Cerebellar nuclear complex (tissue), 1 donor: Measurements from ENCODE around the gene FRK.
A peak's percentile ranks its signal among the peaks of the same experiment; 100 is the strongest.
"Not testable (repeated sequence)": the region's sequence is repeated elsewhere in the genome, so short reads cannot be mapped to it uniquely, and the experiment has no call there.

Experiments used
- DNase-seq, 2 experiments: peaks; one replicate each; lab custom pipeline; 2025; lab: John Stamatoyannopoulos, UW

FRK gene

GRCh38 chr6:116060572-116061283 lies at the start of gene FRK:
Gene FRK (minus strand): TSS chr6:116060891. CDS start chr6:116060311, 580 bp downstream.
- DNase-seq, result no peak

- no peak for DNase-seq
These were observed 48.1 kb upstream of the FRK start for GRCh38 chr6:116108836-116109235.

GRCh38 chr6:116106146-116106545 lies 45.5 kb upstream of the FRK start:
- DNase-seq, result no peak

- no peak for DNase-seq
These were observed 44.6 kb upstream of the FRK start for GRCh38 chr6:116105247-116105646.

GRCh38 chr6:116104636-116105035 lies 43.9 kb upstream of the FRK start:
- no peak for DNase-seq

GRCh38 chr6:116102873-116103272 lies 42.2 kb upstream of the FRK start:
- DNase-seq, result no peak

GRCh38 chr6:116101790-116102189 lies 41.1 kb upstream of the FRK start:
- DNase-seq, result no peak

GRCh38 chr6:116101302-116101718 lies 40.6 kb upstream of the FRK start:
- no peak for DNase-seq

- DNase-seq, result peak; percentile 11 to 50
These were observed 40.0 kb upstream of the FRK start, which contains the start of gene NT5DC1 for GRCh38 chr6:116100419-116101301. Gene NT5DC1 (plus strand): TSS chr6:116100853. CDS start chr6:116100931, 78 bp downstream.

GRCh38 chr6:116099036-116099435 lies 38.3 kb upstream of the FRK start:
- DNase-seq, result no peak

- no peak for DNase-seq
These were observed 36.5 kb upstream of the FRK start for GRCh38 chr6:116096979-116097816.

- DNase-seq, result not testable (repeated sequence)
These were observed 35.5 kb upstream of the FRK start for GRCh38 chr6:116096048-116096759.

GRCh38 chr6:116094041-116094440 lies 33.4 kb upstream of the FRK start:
- no peak for DNase-seq

GRCh38 chr6:116090251-116090650 lies 29.6 kb upstream of the FRK start:
- DNase-seq, result no peak

GRCh38 chr6:116088946-116089345 lies 28.3 kb upstream of the FRK start:
- DNase-seq, result no peak

GRCh38 chr6:116087437-116088027 lies 26.8 kb upstream of the FRK start:
- DNase-seq, result no peak

GRCh38 chr6:116084284-116084683 lies 23.6 kb upstream of the FRK start:
- DNase-seq, result no peak

GRCh38 chr6:116083052-116083451 lies 22.4 kb upstream of the FRK start:
- DNase-seq, result no peak

- no peak for DNase-seq
These were observed 18.3 kb upstream of the FRK start for GRCh38 chr6:116078945-116079344.

- DNase-seq, result no peak
These were observed 17.8 kb upstream of the FRK start for GRCh38 chr6:116078522-116078921.
